Hematopoietic multipotent progenitor cell (in vitro differentiated cells): ENCODE measurements around the gene KAZN. TPM values are rescaled to one million over a fixed set of nuclear protein-coding genes. Genes with fewer than 3 reads are reported as not detected.
A peak's percentile ranks its signal among the peaks of the same experiment; 100 is the strongest.

ENCODE experiments used
- DNase-seq, 3 donors: peaks; one replicate each; pipeline ENCODE4 v3.0.0-alpha.2; 2011 to 2015; ENCODE audit warnings: low read depth in 2 of 3, low spot score in 2 of 3
- total RNA-seq: library from RNA; depleted of rRNA; stranded (reverse); fragments of >200 nt; gene quantifications from one replicate; pipeline ENCODE4 v1.2.3, GENCODE V29; 2012

The KAZN gene
- total RNA-seq, 1 donor = 0.54 TPM

GRCh38 chr1:14639291-14640050 is 41.0 kb downstream of the KAZN start:
- DNase-seq = no peak

GRCh38 chr1:14642712-14643111 is 44.2 kb downstream of the KAZN start:
- no peak for DNase-seq

DNA sequence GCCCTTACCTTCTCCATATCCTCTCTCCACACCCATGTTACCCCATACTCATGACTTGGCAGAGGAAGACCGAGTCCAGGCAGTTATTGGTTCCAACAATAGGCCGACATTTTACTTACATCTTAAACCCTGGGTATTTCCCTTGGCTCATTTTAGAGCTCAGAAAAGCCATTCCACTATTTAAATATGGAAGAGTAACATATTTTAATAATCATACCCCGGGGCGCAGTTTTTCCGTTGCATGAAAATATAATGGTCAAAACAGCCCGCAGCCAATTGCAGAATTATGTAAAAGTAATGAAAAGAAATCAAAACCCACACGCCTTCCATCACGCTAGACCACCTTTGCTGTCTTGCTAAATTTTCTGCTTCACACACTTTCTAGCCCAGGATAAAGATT is 48.5 kb downstream of the KAZN start:
- DNase-seq = no peak

- DNase-seq = no peak
Observed at GRCh38 chr1:14647777-14648176, 49.3 kb downstream of the KAZN start.

- DNase-seq = no peak
Observed at GRCh38 chr1:14648391-14648790, 49.9 kb downstream of the KAZN start.

- no peak for DNase-seq
Observed at GRCh38 chr1:14648896-14649855, 50.7 kb downstream of the KAZN start.

DNA sequence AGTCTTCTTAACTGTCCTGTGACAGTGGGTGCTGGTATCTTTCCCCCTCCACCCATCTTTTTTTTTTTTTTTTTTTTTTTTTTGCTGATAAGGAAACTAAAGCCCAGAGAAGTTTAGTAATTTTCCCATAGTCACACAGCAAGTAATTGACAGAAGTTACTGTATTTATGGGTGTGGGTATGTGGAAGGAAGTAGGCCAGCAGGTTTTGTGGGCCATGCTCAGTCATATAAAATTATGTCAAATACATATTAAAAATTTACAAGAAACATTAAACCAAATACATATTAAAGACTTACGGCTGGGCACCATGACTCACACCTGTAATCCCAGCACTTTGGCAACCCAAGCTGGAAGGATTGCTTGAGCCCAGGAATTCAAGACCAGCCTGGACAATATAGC is 51.5 kb downstream of the KAZN start:
- DNase-seq = no peak

- no peak for DNase-seq
Observed at GRCh38 chr1:14650951-14651350, 52.5 kb downstream of the KAZN start.

DNA sequence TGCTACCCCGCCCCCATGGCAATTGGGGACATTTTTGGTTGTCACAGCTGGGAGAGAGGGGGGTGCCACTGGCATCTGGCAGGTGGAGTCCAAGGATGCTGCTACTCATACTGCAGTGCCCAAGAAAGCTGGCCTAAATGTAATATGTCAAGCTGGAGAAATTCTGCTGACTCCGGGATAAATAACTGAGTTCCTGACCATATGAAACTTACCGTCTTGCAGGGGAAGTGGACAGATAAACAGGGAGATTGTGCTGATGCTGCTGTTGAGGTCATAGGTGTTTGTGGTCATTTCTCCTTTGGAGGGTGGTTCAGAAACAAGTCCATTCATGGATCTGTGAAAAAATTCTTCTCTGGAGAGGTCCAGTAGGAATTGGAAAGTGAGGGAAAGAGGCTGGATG is 54.4 kb downstream of the KAZN start:
- DNase-seq = no peak

DNA sequence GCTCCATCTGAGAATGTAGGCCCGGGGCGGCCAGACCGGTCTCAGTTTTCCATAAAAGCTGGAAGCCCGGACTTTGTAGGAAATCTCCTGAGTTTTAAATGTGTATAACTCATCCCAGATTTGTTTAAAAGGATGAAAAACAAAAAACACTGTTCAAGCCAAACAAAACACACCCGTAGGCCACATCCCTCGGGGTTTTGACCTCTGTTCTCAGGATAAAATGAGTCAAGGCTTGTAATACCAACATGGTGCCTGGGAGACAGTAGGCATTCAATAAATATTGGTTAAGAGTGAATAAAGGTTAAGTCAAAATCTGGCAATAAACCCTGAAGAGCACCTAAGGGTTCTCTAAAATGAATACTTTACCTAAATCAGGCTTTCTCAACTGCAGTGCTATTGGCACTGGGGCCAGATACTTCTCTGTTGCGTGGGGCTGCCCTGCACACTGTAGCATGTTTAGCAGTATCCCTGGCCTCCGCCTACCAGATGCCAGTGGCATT is 55.0 kb downstream of the KAZN start:
- DNase-seq = no peak

DNA sequence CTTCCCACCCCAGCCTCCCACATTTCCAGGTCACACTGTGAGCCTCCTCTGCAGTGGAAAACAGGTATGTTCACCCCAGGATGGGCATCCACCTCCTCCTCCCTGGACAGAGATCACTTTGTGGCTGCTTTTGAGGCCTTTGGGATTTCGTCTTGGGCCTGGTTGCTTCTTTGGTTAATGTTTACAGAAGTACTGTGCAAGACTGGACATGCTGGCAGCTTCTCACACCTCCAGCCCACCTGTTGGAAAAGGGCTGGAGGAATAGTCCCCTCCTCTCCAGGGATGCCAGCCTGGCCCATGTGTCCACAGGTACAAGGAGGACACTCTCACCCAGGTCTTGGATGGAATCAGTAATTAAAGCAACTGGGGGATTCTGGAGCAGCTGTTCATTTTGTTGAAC is 56.1 kb downstream of the KAZN start:
- no peak for DNase-seq

- no peak for DNase-seq
Observed at GRCh38 chr1:14655385-14655784, 56.9 kb downstream of the KAZN start.

- no peak for DNase-seq
Observed at GRCh38 chr1:14656384-14656937, 58.0 kb downstream of the KAZN start.

- no peak for DNase-seq
Observed at GRCh38 chr1:14658642-14659041, 60.2 kb downstream of the KAZN start.

DNA sequence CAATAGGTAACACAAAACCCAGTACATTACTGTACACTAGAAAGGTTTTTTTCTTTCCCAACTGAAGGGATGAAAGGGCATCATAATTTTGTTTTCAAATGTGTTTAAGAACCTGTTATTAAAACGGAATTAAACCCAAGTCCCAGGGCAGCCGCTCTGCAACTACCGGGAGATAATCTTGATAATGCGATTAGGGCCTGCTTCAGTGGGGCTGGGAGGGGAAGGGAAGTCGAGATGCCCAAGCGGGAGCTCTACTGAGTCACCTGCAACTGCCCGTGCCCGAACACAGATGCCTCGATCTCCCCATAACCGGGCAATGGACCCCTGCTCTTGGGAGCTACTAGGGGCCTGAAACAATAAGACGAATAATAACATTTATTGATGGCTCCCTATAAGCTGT is 61.4 kb downstream of the KAZN start:
- no peak for DNase-seq

DNA sequence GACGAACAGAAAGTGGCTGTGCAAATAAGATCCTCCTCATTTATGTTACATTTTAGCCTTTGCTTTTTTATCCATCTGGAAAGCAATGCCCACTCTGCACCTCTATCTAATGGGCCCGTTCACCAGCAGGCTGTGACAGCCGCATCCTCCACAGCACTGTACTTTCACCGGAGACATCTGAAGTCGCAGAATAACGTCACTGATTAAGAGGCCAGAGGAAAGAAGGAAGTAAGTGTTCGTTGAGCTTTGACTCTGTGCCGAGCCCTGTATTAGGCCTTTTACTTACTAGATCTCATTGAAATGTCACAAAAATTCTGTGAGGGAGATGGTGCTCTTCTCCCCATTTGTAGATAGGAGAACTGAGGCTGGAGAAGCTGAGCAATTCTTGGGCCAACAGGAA is 62.3 kb downstream of the KAZN start:
- peak in 2 of 3 donors; percentile 29 to 76 for DNase-seq

GRCh38 chr1:14661222-14661621 is 62.7 kb downstream of the KAZN start:
- peak in 1 of 3 donors; percentile 32 for DNase-seq

- no peak for DNase-seq
Observed at GRCh38 chr1:14662116-14662515, 63.6 kb downstream of the KAZN start.

DNA sequence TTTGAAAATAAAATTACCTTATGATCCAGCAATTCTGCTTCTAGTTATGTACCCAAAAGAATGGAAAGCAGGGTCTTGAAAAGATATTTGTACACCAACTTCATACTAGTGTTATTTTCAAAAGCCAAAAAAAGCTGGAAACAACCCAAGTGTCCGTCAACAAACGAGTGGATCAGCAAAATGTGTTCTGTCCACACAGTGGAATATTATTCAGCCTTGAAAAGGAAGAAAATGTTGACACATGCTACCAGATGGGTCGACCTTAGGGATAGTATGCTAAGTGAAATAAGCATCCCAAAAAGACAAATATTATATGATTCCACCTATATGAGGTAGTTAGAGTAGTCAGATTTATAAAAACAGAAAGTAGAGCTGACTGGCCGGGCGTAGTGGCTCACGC is 65.3 kb downstream of the KAZN start:
- no peak for DNase-seq

GRCh38 chr1:14666373-14666772 is 67.9 kb downstream of the KAZN start:
- no peak for DNase-seq

- no peak for DNase-seq
Observed at GRCh38 chr1:14666962-14667650, 68.6 kb downstream of the KAZN start.
